ENCODE measurements around the gene FKBP10. TPM values are rescaled to one million over a fixed set of nuclear protein-coding genes. Genes with fewer than 3 reads are reported as not detected.
A peak's percentile ranks its signal among the peaks of the same experiment; 100 is the strongest.

The FKBP10 gene
- total and polyA plus RNA-seq, 9 of the 15 experiments (the other 6 are each of a cell fraction or from before 2014, with no cell fraction given): 0.03 to 3.0 (median 1.4) TPM; not detected in 1

GRCh38 chr17:41864836-41865595 is 52.2 kb downstream of the FKBP10 start, which contains the start of gene KLHL11 (continued):
- TF ChIP-seq CTCF (IDR thresholded peaks at IDR 0.05 in 2 of 3, conservative IDR thresholded peaks at IDR 0.05 in 1 of 3; ENCODE audit: insufficient read depth in 2 of 3, low read depth in 1 of 3, low read length in 3 of 3): peak in 2 of 3 experiments; percentile 35 to 44; a peak in 2 of 6 replicates
- peak; percentile 57 for TF ChIP-seq PRDM10 (IDR thresholded peaks at IDR 0.05; ENCODE audit: partially characterized antibody)
- peak; percentile 88 for TF ChIP-seq POLR2AphosphoS5 (IDR thresholded peaks at IDR 0.05; ENCODE audit: control insufficient read depth, insufficient read depth, low read depth, low read length)
- TF ChIP-seq ZNF197 (CRISPR knock-in tag; IDR thresholded peaks at IDR 0.05; ENCODE audit: low read depth): no peak
- 0 out of 2 replicates have a peak, but pooled peaks have one; percentile 17 for TF ChIP-seq ZBTB7A (IDR thresholded peaks at IDR 0.05; ENCODE audit: borderline replicate concordance, control insufficient read depth, low read depth, low read length)
- TF ChIP-seq TAF7 (tag; IDR thresholded peaks at IDR 0.05): peak; percentile 60; the same call in 1 of the 2 replicates
- 0 out of 2 replicates have a peak, but pooled peaks have one; percentile 37 for TF ChIP-seq PHB (CRISPR knock-in tag; IDR thresholded peaks at IDR 0.05)
- TF ChIP-seq EP400 (IDR thresholded peaks at IDR 0.05): peak; percentile 57; the same call in 1 of the 2 replicates
- peak; percentile 62 for TF ChIP-seq FUS (optimal IDR thresholded peaks at IDR 0.05; ENCODE audit: low read depth, low read length)
- TF ChIP-seq ZFP91 (CRISPR knock-in tag; IDR thresholded peaks at IDR 0.05): no peak
- peak; percentile 40; the same call in 1 of the 2 replicates for TF ChIP-seq TFAP4 (CRISPR knock-in tag; IDR thresholded peaks at IDR 0.05; ENCODE audit: borderline replicate concordance)
- peak; percentile 73 for TF ChIP-seq SIN3B (IDR thresholded peaks at IDR 0.05; ENCODE audit: low read depth)
- peak; percentile 84 for TF ChIP-seq MYC (IDR thresholded peaks at IDR 0.05; ENCODE audit: low read depth, low read length)
- TF ChIP-seq MYC (CRISPR knock-in tag; IDR thresholded peaks at IDR 0.05; ENCODE audit: borderline replicate concordance, low read depth): no peak
- TF ChIP-seq ETS1 (conservative IDR thresholded peaks at IDR 0.05; ENCODE audit: control insufficient read depth, low read depth, low read length): peak; percentile 61; the same call in 1 of the 2 replicates

Data from K562 (cell line).